Measurements from ENCODE around the gene IL1RAPL1.

Gene IL1RAPL1

DNA sequence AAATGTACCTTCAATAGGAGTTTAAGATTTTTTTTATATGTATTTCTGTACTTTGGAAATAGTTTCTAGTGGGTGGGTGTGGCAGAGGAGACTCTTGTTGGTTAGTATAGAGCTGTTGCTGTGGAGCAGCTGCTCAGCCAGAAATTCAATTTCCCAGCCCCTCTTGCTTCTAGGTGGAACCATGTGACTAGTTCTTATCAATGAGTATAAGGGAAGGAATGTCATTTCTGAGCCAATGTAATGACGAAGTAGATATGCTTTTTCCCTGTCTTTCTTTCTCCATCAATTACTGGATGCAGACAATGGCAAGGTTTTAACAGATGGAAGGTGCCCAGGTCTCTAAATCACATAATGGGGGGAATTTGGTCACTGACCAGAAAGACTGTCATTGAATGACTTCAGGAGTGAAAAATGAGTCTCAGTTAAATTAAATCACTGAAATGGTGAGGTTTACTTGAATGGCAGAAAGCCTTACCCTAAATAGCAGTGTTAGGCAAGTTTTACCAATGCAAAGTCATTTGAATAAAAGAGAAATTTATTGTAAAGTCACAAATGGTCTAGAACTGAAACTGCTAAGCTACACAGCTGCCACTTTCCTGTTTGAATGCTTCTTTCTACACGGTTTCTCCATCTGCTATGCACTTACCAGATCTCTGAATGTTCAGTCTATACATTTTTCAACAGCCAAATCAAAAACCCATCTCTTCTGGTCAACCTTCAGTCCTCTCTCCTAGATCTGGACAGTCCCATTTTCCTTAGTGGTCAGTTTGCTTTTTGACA lies 832.7 kb downstream of the IL1RAPL1 start:
- DNase-seq (ENCODE audit: low read depth, low spot score) = peak; percentile 84

GRCh38 chrX:29422034-29422433 lies 834.8 kb downstream of the IL1RAPL1 start:
- no peak for DNase-seq (ENCODE audit: low read depth, low spot score)

DNA sequence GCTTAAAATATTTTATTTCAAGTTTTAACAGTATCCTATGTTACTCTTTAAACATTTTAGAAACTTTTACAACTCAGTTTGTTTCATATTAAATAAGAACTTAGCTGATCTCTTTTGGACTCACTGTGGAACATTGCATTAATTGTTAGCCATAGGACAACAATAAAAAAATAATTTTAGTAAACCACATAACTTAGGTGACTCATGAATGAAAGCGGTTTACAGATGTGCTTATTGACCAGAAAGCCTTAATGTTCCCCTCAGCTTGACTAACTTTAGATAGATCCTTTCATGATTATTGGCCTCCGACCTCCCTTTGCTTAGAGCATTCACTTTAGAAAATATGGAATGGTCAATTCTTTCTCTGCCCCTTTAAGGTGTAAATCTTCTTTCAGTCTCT lies 844.6 kb downstream of the IL1RAPL1 start:
- no peak for DNase-seq (ENCODE audit: low read depth, low spot score)

GRCh38 chrX:29432534-29432933 lies 845.3 kb downstream of the IL1RAPL1 start:
- no peak for DNase-seq (ENCODE audit: low read depth, low spot score)

DNA sequence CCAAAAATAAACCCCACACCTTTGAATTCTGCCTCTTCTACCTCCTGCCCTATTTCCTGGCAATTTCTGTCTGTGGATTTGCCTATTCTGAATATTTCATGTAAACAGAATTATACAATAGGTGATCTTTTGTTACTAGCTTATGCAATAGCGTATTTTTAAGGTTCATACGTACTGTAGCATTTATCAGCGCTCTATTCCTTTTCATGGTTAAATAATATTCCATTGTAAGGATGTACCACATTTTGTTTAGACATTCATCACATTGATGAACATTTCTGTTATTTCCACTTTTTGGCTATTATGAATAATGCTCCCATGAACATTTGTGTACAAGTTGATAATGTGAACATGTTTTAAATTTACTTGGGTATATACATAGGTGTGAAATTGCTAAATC lies 847.7 kb downstream of the IL1RAPL1 start:
- no peak for DNase-seq (ENCODE audit: low read depth, low spot score)

GRCh38 chrX:29435396-29435795 lies 848.1 kb downstream of the IL1RAPL1 start:
- no peak for DNase-seq (ENCODE audit: low read depth, low spot score)

- no peak for DNase-seq (ENCODE audit: low read depth, low spot score)
Measured at GRCh38 chrX:29447867-29448266, 860.6 kb downstream of the IL1RAPL1 start.

DNA sequence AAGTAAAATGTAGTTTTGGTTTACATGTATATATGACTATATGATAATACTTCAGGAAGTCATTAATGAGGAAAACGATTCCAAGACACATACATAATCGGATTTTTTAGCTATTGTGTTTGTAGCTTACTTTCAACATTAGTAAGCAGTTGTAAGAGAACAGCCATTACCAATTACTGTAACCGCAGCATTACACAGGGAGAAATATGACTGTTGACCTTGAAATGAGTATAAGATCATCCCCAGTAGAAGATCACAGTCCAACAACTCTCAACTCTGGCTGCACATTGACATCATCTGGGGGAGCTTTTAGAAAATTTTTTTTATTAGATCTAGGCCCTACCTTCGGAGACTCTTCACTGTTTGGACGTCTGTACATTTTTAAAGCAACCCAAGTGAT lies 866.1 kb downstream of the IL1RAPL1 start:
- no peak for DNase-seq (ENCODE audit: low read depth, low spot score)

DNA sequence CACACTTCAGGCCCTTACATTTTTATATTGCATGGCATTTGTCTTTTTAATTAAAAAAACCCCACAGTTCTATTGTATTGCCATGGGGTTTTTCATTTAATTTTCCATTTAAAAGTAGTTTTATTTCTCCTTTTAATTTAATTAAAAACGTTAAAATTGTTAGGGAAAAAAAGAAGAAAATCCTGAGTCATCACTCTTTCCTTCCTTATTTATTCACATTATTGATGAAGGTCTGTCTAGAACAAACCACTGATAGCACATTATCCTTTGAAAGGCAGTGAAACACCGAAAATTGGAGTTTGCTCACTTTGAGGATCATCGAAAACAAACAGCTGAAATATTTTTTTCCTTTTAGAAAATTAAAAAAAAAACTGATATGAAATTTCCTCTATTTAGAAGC lies 868.5 kb downstream of the IL1RAPL1 start:
- DNase-seq (ENCODE audit: low read depth, low spot score) = no peak

DNA sequence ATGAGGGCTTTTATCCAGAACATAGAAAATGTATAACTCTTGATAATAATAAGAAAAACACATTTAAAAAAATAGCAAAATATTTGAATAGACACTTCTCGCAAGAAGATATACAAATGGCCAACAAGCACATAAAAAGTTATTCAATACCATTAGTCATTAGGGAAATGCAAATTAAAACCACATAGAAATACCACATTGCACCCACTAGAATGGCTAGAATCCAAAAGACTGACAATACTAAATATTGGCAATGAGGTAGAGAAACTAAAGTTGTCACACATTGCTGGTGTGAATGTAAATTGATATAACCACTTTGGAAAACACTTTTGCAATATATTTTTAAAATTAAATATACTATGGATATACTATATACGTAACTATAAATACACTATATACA lies 873.8 kb downstream of the IL1RAPL1 start:
- peak; percentile 52 for DNase-seq (ENCODE audit: low read depth, low spot score)

- peak; percentile 18 for DNase-seq (ENCODE audit: low read depth, low spot score)
Measured at GRCh38 chrX:29466456-29466855, 879.2 kb downstream of the IL1RAPL1 start.

GRCh38 chrX:29468911-29469494 lies 881.8 kb downstream of the IL1RAPL1 start:
- peak; percentile 10 for DNase-seq (ENCODE audit: low read depth, low spot score)

DNA sequence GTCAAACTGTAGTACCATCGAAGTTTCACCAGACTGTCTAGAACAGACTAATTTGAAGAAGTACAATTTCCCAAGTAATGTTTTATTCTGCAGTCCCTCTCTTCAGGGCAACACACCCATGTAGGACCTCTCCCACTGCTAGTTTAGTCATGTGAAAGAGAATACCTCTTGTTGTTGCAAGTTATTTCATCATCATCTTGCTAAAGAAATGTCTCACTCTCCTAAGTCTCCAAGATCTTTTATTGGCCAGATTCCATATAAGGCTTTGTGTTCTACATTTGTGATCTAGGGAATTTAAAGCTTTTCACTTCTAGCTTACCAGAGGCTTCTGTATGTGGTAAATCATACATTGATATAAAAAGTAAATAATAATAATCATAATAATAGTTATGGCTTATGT lies 882.8 kb downstream of the IL1RAPL1 start:
- DNase-seq (ENCODE audit: low read depth, low spot score) = no peak

GRCh38 chrX:29471829-29472228 lies 884.6 kb downstream of the IL1RAPL1 start:
- no peak for DNase-seq (ENCODE audit: low read depth, low spot score)

- DNase-seq (ENCODE audit: low read depth, low spot score) = no peak
Measured at GRCh38 chrX:29477878-29478277, 890.6 kb downstream of the IL1RAPL1 start.

DNA sequence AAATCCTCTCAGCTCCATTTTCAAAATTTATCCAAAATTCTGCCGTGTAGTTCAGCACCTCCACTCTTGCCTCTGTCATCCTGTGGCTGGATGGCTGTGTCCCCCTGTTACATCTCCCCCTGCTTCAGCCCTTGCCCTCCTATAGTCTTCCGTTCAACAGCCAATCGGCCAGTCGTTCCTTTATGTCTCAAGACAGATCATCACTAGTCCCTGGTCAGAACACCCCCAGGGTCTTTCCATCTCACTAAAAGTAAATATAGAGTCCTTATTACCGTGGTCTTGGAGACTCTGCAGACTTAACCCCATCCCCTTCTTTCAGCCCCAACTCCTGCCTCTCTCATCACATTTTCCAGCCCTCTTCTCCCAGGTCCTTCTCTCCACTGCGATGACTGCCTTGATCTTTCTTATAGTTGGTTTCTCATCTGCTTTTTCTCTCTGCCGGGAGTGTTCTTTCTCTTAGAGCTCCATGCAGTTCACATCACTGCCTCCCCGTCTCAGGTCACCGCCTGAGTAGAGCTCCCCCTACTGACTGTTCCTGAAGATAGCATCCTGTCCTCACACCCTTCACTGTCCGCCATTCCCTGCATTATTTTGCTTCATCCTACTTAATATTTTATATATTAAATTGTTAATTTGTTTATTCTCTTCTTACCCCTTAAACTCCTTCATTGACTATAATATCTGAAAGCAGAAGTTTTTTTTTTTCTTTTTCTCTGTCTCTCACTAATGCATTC lies 891.3 kb downstream of the IL1RAPL1 start:
- no peak for DNase-seq (ENCODE audit: low read depth, low spot score)

GRCh38 chrX:29487214-29487613 lies 900.0 kb downstream of the IL1RAPL1 start:
- peak; percentile 11 for DNase-seq (ENCODE audit: low read depth, low spot score)

DNA sequence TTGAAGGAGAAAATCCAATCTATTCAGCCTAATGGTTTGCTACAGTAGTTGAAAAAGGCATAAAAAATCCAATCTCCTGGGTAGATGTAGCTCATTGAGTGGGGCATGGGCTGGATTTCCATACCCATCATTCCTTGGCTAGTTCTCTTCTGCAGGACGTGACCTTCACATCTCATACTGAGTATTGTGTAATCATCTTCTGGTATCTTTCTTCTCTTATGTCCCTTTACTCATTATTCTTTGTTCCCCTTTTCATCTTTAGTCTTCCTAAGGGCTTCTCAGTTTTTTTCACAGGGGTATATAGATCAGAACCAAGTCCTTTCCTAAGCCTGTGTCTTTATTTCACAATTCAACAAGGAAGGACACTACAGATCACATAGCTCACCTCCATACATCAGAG lies 900.5 kb downstream of the IL1RAPL1 start:
- DNase-seq (ENCODE audit: low read depth, low spot score) = no peak

- no peak for DNase-seq (ENCODE audit: low read depth, low spot score)
Measured at GRCh38 chrX:29488919-29489318, 901.7 kb downstream of the IL1RAPL1 start.

DNA sequence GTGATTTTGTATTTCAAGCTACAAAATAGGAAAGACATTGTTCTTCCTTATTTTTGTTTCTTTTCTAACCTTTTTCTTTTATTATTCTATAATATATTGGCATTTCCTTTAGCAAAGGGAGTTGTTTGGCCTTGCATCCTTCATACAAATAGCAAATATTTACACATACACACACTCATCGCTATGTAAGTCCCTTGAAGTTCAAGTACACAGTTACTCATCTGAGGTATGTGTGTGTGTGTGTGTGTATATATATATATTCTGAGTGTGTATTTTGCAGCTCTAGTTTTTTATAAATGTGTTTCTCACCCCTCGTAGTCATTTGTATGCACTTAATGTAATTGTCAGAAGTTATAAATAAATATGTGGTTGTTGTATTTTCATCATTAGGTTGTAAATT lies 903.4 kb downstream of the IL1RAPL1 start:
- DNase-seq (ENCODE audit: low read depth, low spot score) = no peak

DNA sequence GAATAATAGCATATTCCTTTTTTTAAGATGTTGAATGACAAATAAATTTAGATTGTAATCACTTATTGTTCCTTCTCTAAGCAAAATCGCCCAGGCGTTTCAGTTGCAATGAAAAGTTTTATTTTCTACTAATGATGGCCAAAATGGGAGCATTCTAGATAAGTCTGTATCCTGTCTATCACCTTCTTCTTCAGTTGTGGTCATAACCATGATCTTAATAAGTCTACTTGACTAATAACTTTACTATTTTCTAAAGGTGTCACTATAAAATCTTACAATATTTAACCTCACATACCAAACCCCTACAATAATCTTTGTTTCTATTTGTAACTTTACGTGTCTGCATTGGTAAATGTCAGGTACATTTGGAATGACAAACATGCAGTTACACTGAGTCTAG lies 904.4 kb downstream of the IL1RAPL1 start:
- DNase-seq (ENCODE audit: low read depth, low spot score) = no peak

DNA sequence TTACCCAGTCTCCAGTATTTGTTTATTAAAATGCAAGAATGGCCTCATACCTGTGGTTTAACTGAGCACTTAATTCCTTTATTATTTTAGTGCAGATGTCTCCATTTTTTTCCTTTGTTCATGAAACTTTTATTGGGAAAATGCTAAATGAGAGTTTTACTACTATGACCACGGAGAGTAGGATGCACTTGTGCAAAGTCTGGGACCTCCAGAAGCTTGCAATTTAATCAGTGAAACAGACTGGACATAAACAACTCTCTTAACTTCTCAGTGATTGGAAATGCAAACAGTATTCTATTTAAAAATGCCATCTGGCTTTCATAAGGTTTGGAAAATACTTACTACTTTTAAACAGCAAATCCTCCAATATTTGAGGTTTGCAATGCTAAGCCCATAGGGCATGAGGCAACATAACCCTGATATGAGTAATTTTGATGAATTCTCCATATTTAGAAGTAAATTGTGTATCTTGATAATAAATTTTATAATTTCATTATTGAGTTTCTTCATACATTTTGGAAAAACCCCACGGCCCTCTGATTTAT lies 909.5 kb downstream of the IL1RAPL1 start:
- DNase-seq (ENCODE audit: low read depth, low spot score) = no peak

DNA sequence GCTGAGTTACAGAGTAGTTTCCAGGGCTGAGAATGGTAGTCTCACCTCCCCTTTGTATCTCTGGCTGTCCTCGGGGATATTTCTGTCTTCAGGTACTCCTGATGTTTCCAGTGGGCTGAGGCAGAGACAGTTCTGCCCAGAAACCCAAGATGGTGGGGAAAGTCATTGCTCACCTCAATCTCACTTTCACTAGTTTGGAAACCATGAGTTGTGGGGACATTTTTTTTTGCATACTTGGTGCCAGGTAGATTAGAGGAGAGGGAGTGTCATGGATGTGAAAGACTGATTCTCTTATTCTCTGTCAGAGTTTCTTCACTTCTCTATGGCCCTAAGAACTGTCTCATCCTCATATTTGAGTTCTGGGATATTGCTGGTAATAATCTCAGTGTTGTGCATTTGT lies 919.5 kb downstream of the IL1RAPL1 start:
- DNase-seq (ENCODE audit: low read depth, low spot score) = no peak

Data from astrocyte of the hippocampus (primary cell).